SW480 (cell line): ENCODE measurements around the gene RTN3.
A peak's percentile ranks its signal among the peaks of the same experiment; 100 is the strongest.
"Not testable (repeated sequence)": the region's sequence is repeated elsewhere in the genome, so short reads cannot be mapped to it uniquely, and the experiment has no call there.

Experiments used
- DNase-seq: peaks from one replicate; pipeline ENCODE4 v3.0.0-alpha.2; 2016; ENCODE audit warnings: low spot score

Gene RTN3

GRCh38 chr11:63681321-63682065, at the start of gene RTN3:
TSS of gene RTN3 (plus strand) at chr11:63681500. CDS start at chr11:63681637, 137 bp downstream.
- DNase-seq = peak; percentile 96

DNA sequence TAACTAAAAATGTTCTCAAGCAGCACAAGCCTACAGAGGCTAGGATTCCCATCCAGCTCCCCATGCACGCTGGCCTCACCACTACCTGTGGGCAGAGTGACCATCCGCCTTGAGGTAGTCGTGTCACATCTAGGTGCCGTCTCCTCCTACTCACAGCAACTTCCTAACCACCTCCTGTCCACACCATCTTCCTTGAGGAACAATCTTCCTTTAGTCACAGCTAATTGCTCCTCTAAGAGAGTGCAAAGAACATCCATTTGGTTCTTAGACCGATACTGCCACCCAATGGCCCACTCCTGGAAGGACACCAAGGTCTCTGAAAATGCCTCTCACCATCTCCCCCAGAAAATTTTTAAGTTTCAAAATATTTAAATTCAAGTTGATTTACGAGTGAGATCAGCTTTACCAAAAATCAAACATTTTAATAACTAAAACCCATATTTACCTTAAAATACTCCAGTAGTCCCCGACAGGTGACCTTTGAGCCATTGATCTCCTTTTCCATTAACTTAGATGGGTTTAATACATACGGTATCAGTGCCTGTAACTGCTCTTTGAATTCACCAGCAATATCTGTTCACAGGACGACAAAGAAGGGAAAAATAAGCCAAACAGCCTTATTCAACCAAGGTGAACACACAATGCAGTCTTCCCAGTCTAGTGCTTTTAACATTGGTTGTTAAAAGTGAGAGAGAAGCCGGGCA, 45.4 kb upstream of the RTN3 start:
- peak; percentile 36 for DNase-seq

DNA sequence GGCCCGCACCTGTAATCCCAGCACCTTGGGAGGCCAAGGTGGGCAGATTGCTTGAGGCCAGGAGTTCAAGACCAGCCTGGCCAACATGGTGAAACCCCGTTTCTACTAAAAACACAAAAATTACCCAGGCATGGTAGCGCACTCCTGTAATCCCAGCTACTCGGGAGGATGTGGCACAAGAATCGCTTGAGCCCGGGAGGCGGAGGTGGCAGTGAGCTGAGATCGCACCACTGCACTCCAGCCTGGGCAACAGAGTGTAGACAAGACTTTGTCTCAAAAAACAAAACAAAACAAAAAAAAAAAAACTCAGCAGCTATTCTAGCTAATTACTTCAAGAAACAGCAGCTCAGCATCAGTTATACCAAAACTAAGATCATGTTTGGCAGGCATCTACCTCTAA, 42.9 kb upstream of the RTN3 start:
- DNase-seq = not testable (repeated sequence)

- no peak for DNase-seq
Measured at GRCh38 chr11:63639199-63639832, 42.0 kb upstream of the RTN3 start.

DNA sequence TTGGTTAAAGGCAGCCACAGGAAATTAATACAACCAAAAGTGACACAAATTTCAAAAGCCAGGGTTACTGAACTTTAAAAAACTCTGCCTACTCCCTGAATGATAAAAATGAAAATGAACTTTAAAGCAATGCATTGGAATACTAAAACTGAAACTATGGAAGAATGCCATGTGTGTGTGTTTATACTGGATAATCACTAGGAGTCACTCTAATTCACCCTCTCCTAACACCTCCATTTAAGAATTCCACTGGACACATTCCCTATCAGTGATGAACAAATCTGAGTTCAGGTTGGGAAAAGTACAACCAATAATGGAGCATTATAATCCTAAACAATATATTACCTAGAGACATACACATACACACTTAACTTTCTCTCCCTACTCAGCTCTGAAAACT, 39.6 kb upstream of the RTN3 start:
- no peak for DNase-seq

DNA sequence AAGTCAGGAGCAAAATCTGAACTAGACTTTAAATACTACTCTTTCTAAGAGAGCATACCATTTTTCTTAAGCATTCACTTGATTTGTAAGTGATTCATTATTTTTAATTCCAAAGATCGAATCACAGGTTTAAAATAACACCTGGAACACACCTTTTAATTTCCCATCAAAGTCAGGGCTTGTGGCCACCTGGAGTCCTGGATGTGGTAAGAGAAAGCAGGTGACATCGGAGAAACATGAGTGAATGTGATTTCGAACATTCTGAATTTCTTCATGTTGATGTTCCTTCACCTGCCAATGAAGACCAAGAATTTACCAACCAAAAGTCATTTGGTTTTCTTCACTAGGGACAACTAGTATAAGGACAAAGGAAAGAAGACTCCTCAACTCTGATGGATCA, 38.1 kb upstream of the RTN3 start:
- no peak for DNase-seq

DNA sequence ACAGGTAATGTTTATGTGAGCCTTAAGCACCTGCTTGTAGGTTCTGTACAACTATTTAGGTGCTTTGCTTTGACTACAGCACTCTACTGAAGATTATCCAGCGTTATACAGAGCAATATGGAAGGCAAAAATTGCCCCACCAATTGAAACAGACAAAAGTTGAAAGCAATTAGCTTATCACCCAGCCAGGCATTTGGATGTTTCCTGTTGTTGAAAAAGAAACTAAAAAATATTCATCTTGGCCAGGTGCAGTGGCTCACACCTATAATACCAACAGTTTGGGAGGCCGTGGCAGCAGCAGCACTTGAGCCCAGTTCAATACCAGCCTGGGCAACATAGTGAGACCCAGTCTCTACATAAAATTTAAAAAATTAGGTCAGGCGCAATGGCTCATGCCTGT, 28.6 kb upstream of the RTN3 start:
- DNase-seq = no peak

DNA sequence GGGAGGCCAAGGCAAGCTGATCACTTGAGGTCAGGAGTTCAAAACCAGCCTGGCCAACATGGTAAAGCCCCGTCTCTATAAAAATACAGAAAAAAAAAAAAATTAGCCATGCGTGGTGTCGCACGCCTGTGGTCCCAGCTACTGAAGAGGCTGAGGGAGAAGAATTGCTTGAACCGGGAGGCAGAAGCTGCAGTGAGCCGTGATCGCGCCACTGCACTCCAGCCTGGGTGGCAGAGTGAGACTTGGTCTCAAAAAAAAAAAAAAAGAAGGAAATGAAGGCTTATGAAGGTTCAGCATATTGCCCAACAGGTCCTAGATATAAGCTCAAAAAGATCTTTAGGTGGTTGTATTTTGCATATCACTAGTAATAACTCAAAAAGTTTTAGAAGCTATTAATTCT, 20.3 kb upstream of the RTN3 start:
- DNase-seq = no peak

GRCh38 chr11:63663809-63664208, 17.5 kb upstream of the RTN3 start:
- no peak for DNase-seq

GRCh38 chr11:63666874-63667273, 14.4 kb upstream of the RTN3 start:
- DNase-seq = no peak

DNA sequence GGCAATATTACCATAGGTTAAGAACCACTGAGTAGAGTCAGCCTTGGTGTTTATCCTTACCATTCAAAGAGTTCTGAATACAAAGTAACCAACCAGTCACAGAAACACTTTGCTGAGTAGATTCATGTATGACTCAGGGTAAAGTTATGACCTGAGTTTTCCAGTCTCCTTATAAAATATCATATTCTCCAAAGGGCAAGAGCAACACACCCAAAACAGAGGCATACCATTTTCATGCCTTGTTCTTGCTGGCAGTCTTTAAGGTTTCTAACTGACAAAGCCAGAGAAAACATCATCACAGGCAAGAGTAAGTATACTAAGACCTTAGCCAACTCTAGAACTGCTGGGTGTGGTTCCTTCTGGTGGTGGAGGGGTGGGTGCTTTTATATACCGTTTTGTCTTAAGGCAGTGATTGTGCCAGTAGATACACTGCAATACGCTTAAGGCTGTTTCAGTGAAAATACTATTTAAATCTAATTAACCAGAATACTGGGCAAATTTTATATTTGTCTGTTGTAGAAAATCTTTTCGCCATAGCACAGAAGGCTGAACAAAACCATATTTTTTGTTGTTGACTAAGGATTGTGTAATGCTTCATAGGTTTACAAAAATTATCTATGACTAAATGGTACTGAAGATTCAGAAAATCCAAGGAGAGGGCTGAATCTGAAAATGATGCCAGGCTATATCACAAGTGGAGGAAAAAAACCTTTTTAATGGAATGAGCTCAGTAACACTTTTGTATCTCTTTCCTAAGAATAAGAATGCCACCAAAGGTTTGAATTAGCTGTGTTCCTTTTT, 13.1 kb upstream of the RTN3 start:
- DNase-seq = peak; percentile 70

- DNase-seq = no peak
Measured at GRCh38 chr11:63670096-63670432, 11.2 kb upstream of the RTN3 start.

- DNase-seq = peak; percentile 63
Measured at GRCh38 chr11:63670433-63671321, 10.6 kb upstream of the RTN3 start.

DNA sequence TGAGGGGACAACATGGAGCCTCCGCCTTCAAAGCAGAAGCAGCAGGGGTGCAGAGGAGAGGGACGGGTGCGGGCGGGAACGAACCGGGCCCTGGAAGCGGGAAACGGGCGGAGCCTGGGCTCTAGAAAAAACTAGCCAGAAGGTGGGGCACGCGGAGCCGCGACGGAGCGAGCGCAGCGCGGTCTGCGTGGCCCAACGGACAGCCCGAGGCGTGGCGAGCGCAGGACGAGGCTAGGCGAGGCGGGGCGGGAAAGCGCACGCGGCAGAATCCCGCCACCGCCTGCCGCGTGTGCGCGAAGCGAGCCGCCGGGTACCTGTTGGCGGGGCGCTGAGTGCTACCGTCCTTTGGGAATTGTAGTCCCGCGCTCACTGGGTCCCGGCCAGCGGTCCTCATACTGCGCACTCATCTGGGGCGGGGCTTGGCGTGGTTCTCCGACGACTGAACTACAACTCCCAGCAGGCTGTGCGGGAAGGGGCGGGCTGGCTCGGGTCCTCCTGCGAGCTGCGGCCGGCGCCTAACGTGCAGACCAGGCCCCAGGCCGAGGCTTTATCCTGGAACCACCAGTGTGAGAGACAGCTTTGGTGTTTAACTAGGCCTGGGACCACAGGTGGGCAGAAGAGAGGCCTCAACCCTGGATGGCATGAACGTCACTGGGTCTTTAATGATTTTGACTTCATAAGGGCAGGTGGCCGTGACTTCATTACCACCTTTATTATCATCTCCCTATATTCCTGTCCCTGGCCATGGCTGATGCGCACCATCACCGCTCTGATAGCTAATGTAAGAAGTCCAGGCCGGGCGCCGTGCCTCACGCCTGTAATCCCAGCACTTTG, 9.8 kb upstream of the RTN3 start, which contains the start of gene ATL3:
TSS of gene ATL3 (minus strand) at position 55 of the 834 bp plus-strand sequence. CDS start at position 14, 41 bp downstream.
- DNase-seq = peak; percentile 97

- DNase-seq = no peak
Measured at GRCh38 chr11:63672156-63672463, 9.2 kb upstream of the RTN3 start.

- DNase-seq = peak; percentile 52
Measured at GRCh38 chr11:63672936-63673539, 8.3 kb upstream of the RTN3 start.

DNA sequence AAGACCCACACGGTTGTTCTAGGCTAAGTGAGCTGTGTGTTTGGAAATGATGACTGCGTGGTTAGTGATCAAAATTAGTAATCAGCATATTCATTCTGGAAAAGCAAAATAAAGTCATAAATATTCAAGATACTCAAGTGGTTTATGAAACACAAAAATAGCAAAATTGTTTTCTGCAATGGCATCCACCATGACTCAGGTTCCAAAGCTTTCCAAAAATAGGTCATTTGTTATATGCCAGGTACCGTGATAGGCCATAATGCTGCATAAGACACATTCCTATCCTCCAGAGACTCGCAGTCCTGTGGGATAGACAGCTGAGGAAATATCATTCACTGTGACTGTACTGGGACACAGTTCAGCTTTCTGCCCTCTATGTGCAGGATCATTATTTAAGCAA, 7.7 kb upstream of the RTN3 start:
- DNase-seq = no peak

DNA sequence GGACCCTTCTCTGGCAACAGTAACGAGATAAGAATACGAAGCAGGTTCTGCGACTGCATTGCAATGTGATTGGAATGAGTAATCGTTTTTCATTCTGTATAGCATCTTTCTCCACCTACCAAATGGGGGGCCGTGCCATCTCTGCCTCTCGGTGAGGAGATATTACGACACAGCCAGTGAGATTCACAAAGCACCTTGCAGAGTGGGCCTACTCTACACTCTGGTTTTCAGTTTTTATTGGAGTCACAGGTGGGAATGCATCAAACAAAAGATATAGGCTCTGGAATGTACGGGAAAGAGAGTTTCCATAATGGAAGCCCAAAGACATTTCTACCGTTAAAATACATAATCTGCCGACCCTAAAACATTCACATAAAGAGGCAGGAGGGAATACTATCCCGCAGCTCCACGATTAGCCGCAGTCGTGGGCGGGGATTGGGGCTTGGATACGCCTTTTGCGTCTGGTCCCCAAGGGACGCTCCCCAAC, 423 bp upstream of the RTN3 start:
- peak; percentile 61 for DNase-seq

GRCh38 chr11:63682066-63683021, 1.0 kb downstream of the RTN3 start:
- peak; percentile 72 for DNase-seq
